ENCODE measurements around the gene ZDHHC12.
A peak's percentile ranks its signal among the peaks of the same experiment; 100 is the strongest.

The ZDHHC12 gene

DNA sequence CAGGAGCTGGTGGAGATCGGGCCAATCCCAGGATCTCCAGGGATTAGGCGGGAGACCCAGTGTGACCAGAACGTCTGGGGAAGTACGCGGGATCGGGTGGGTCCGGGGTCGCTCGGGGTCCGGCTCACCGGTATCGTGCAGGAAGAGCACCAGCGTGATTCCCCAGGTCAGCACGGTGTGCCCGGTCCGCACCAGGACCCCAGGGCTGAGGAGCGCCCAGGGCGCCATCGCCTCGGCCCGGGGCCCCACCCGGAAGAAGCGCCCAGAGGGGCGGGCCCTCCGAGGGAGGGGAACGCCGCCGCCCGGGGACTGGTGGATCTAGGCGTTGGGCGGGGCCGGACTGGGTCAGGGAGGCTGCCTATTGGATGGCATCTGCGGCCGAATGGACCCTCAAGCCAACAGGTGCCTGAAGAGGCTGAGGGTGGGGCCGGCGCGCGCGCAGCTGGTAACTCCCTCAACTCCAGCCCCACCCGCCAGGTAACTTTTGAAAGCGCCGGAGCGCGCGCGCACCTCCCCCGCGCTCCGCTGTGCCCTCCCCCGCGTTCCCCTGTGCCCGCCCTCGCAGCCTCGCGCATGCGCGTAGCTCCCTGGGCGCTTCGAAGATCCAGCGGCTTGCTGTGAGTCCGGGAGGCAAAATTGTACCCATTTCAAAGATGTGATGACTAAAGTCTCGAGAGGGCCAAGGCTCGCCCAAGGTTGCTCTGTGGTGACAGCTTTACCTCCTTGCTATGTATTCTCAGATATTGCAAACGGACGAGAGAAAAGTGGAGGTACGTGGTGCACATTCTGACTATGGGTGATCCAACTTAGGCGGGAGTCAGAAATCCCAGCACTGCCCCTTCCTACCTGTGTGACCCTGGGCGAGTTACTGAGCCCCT is at the start of gene ZDHHC12:
Gene ZDHHC12, minus strand, starts transcription at position 262 of the 878 bp plus-strand sequence. Its CDS starts 34 bp downstream, at position 228.
- DNase-seq, result peak; percentile 98

DNA sequence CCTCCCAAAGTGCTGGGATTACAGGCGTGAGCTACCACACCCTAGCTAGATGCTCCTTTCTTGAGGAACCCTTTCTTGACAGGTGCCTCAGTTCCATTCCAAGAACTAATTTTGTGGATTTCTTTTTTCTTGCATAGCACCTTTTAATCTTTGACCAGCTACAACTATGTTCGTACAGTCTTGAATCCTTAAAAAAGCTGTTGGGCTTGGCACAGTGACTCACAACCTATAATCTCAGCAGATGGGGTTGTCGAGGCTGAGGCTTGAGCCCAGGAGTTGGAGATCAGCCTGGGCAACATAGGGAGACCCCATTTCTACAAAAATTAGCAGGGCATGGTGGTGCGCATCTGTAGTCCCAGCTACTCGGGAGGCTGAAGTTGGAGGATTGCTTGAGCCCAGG is 49.1 kb upstream of the ZDHHC12 start:
- no peak for DNase-seq

DNA sequence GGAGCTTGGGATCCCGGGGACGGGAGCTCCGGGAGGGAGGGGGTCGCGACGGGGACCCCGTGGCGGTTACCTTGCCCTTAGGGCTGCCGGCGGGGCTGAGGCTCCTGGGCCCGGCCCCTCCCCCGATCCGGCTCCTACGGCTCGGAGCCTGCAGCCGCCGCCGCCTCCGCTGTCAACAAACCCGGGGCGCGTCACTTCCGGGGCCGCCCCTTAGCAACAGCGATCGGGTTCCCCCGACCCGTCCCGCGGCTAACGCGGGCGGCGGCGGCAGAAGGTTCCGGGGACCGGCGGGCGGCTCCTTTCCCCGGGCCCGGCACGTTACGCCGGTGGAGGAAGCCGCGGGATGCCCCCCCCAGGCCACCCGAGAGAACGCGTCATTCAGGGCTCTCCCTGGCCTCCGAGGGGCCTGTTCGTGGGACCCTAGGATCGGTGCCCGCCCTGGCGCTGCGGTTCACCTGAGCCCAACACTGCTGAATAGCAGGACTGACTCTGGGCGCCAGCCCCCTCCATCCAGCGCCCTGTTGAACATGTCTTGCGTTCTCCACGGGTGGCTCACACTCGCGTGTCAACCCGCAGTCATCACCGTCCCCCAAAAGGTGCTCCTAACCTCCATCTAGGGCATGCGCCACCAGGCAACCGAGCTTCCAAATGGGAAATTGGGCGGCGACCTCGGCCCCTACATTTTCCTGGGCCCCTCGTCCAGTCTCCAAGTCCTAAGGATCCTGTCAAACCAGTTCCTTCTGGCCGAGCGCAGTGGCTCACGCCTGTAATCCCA is 48.0 kb upstream of the ZDHHC12 start, which contains the start of gene ZER1:
Gene ZER1, minus strand, starts transcription at position 183 of the 775 bp plus-strand sequence. CDS start 16,362 bp downstream, outside the sequence.
- peak; percentile 81 for DNase-seq

GRCh38 chr9:128771094-128771721 is 47.3 kb upstream of the ZDHHC12 start:
- no peak for DNase-seq

GRCh38 chr9:128770286-128771030 is 46.5 kb upstream of the ZDHHC12 start:
- no peak for DNase-seq

GRCh38 chr9:128768606-128769005 is 44.7 kb upstream of the ZDHHC12 start:
- DNase-seq, result no peak

- DNase-seq, result no peak
These were observed 41.6 kb upstream of the ZDHHC12 start for GRCh38 chr9:128765499-128765898.

GRCh38 chr9:128764361-128764760 is 40.4 kb upstream of the ZDHHC12 start:
- DNase-seq, result peak; percentile 3

- DNase-seq, result no peak
These were observed 38.9 kb upstream of the ZDHHC12 start for GRCh38 chr9:128762671-128763449.

DNA sequence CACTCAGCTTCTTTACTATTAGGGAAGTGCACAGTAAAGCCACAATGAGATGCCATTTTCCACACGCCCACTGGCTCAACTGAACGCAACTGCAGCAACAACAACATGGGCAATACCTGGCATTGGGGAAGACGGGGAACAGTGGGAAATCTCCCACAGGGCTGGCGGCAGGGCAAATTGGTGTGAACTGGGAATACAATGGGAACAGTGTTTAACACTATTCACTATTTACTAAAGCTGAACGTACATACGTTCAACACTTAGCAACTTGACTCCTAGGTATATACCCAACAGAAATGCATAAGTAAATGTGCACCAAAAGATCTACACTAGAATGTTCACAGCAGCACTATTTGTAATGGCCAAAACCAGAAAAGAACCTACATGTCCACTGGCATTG is 33.7 kb upstream of the ZDHHC12 start:
- DNase-seq, result no peak

GRCh38 chr9:128753627-128754026 is 29.7 kb upstream of the ZDHHC12 start:
- DNase-seq, result no peak

DNA sequence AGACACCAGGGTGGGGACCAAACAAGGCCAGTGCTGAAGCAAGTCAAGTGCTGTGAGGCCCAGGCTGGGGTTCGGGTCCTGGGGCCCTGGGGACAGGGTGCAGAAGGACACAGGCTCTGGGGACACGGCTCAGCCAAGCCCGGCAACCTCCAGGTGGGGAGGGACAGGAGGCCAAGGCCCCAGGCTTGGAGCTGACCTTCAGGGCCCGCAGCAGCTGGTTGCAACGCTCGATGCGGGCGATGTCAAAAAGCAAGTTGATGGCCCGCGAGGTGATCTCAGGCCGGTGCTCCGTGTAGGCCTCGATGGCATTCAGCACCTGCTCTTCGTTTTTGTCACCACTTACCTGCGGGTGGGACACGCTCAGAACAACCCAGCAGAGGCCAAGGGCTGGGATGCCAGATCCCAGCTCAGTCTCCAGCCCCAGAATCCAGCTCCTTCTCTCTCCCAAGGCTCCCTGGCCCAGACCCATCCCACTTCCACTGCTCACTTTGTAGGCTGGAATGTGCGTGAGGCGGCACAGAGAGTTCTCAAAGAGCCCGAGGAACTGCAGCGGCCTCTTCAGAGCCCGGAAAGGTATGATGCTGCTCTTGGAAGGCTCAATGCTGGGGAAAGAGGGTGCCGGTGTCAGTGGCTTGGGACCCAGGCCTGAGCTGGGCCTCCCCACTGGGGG is 27.1 kb upstream of the ZDHHC12 start:
- DNase-seq, result no peak

DNA sequence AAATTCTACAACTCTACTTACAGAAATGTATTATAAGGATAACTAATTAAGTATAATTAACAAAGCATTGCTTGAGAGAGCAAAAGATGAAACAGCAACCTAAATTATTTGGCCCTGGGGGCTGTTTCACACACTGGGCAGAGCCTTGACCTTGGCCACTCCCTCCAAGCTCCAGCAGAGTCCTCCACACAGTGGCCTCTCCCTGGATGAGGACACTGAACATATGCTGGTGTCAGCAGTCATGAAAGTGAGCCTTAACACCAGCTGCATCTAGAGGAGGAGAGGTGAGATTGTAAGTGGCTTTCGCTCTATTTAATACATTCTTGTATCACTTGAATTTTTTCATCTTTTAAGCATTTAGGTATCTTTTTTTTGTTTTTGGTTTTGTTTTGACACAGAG is 23.3 kb upstream of the ZDHHC12 start:
- no peak for DNase-seq

DNA sequence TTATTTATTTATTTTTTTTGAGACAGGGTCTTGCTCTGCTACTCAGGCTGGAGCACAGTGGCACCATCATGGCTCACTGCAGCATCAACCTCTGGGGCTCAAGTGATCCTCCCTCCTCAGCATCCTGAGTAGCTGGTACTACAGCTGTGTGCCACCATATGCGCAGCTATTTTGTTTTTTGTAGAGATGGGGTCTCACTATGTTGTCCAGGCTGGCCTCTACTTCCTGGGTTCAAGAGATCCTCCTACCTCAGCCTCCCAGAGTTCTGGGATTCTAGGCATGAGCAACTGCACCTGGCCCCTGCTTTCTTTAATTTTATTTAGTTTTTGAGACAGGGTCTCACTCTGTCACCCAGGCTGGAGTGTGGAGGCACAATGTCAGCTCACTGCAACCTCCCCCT is 19.5 kb upstream of the ZDHHC12 start:
- DNase-seq, result no peak

DNA sequence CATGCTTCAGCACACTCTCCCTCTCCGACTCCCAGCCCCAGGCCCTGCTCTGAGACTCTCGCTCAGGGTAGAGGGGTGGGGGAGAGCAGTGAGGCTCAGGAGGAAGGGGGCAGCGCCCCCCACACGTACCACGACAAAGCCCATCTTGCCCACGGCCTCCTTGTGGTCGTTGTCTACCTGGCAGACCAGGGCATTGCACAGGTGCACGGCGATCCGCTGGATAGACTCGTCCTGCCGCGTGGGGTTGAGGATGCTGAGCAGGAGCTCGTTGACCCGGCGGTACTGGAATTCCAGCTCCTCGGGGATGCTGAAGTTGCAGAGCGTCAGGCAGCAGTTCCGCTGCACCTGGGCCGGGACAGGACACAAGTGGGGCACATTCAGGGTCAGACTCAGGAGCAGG is 18.5 kb upstream of the ZDHHC12 start:
- no peak for DNase-seq

- no peak for DNase-seq
These were observed 11.4 kb upstream of the ZDHHC12 start for GRCh38 chr9:128735373-128735772.

GRCh38 chr9:128733256-128733655 is 9.3 kb upstream of the ZDHHC12 start:
- DNase-seq, result peak; percentile 76

DNA sequence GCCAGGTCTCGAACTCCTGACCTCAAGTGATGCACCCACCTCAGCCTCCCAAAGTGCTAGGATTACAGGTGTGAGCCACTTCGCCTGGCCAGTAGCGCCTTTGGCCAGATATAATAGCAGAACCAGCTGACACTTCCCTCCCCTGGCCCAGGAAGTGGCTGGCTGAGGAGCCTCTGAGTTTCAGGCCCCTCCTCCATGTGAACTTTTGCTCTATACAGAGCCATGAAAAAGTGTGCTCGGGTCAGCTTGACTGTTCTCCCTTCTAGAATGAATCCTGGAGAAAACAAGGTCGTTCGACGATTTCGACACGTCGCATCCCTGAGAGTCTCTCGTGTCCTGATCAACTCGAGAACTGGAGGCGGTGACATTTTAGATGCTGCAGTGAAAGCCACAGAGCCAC is 8.6 kb upstream of the ZDHHC12 start:
- DNase-seq, result peak; percentile 59

GRCh38 chr9:128731691-128732090 is 7.8 kb upstream of the ZDHHC12 start:
- no peak for DNase-seq

GRCh38 chr9:128731093-128731492 is 7.2 kb upstream of the ZDHHC12 start:
- no peak for DNase-seq
